Measurements from ENCODE around the gene CD160.

GRCh38 chr1:145706086-145706664, 13.1 kb upstream of the CD160 start:
- no peak for TF ChIP-seq CTCF (IDR thresholded peaks at IDR 0.05; ENCODE audit: low read length)
- no peak for TF ChIP-seq EZH2 (optimal IDR thresholded peaks at IDR 0.05; ENCODE audit: low read depth, low read length)

Data from MM.1S (cell line).